Measurements from ENCODE around the gene INSL3. TPM values are rescaled to one million over a fixed set of nuclear protein-coding genes. Genes with fewer than 3 reads are reported as not detected.

INSL3 gene
- total and polyA plus RNA-seq, 2 of the 8 experiments (the other 6 are each of a cell fraction or from before 2014, with no cell fraction given): 0.41 to 1.5 TPM

DNA sequence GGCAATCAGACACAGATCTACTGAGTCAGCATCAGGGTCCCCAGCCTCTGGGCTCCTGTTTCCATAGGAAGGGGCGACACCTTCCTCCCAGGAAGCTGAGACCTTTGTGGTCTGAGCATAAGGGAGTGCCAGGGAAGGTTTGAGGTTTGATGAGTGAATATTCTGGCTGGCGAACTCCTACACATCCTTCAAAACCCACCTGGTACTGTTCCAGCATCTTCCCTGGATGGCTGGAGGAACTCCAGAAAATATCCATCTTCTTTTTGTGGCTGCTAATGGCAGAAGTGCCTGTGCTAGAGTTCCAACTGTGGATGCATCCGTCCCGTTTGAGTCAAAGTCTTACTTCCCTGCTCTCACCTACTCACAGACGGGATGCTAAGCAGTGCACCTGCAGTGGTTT is 9.2 kb downstream of the INSL3 start:
- H2AFZ ChIP-seq (ENCODE audit: low read length): no peak overlapping the region
- no peak overlapping the region for H2BK15ac ChIP-seq (ENCODE audit: low read length)
- no peak for DNase-seq (ENCODE audit: low read depth in 1 of 2, low spot score in 2 of 2)
- H2BK20ac ChIP-seq (ENCODE audit: low read length): no peak overlapping the region
- TF ChIP-seq NANOG (IDR thresholded peaks at IDR 0.05; ENCODE audit: insufficient read depth, low read depth, low read length, poor library complexity, severe bottlenecking) (no peak), EGR1 (IDR thresholded peaks at IDR 0.05; ENCODE audit: borderline replicate concordance, low read depth, low read length) (no peak), SP4 (IDR thresholded peaks at IDR 0.05; ENCODE audit: low read length) (no peak), YY1 (IDR thresholded peaks at IDR 0.05; ENCODE audit: low read depth, low read length) (no peak), CREB1 (IDR thresholded peaks at IDR 0.05) (no peak), SUZ12 (IDR thresholded peaks at IDR 0.05; ENCODE audit: low read length) (no peak), EZH2 (IDR thresholded peaks at IDR 0.05; ENCODE audit: low read depth, low read length, severe bottlenecking) (no peak), TEAD4 (IDR thresholded peaks at IDR 0.05; ENCODE audit: low read depth, low read length) (no peak), EP300 (IDR thresholded peaks at IDR 0.05; ENCODE audit: borderline replicate concordance in 1 of 2, low read depth in 2 of 2, low read length in 2 of 2) (no peak), POLR2AphosphoS5 (IDR thresholded peaks at IDR 0.05; ENCODE audit: low read depth, low read length) (no peak), TAF1 (IDR thresholded peaks at IDR 0.05; ENCODE audit: low read depth, low read length) (no peak)
- no peak overlapping the region for H3K18ac ChIP-seq (ENCODE audit: extremely low read depth, low read length)
- H3K79me2 ChIP-seq (ENCODE audit: control insufficient read depth in 1 of 2, insufficient read depth in 2 of 2, low read length in 2 of 2): no peaks in the 10 kb centered on the region
- H4K20me1 ChIP-seq (replicated peaks in 1 of 2; ENCODE audit: control insufficient read depth in 1 of 2, insufficient read depth in 2 of 2, low read length in 2 of 2): peaks cover 0 to 1% of the 10 kb centered on the region in 2 experiments
- no peaks in the 10 kb centered on the region for H3K79me1 ChIP-seq (ENCODE audit: low read depth, low read length)
- H3K14ac ChIP-seq (ENCODE audit: insufficient read length): no peak overlapping the region
- H3K4me2 ChIP-seq (ENCODE audit: insufficient read depth in 1 of 2, low read depth in 2 of 2, low read length in 2 of 2): no peak overlapping the region
- H3K4me1 ChIP-seq (replicated peaks in 1 of 4; ENCODE audit: control insufficient read depth in 3 of 4, insufficient read depth in 4 of 4, low read length in 3 of 4): no peaks in the 10 kb centered on the region
- H3K9ac ChIP-seq (replicated peaks in 1 of 4; ENCODE audit: extremely low read depth in 1 of 4, low read depth in 3 of 4, low read length in 3 of 4): no peak overlapping the region
- no peaks in the 10 kb centered on the region for H3K9me3 ChIP-seq (ENCODE audit: insufficient read depth in 2 of 2, low read depth in 1 of 2, low read length in 1 of 2)
- ChIA-PET CTCF (ENCODE audit: partially characterized antibody) (interaction anchor here (1.1 kb wide), 3 partner anchors 9 to 18 kb away, joined by 3 read pairs; no protein-coding TSS in a partner anchor), POLR2A (ENCODE audit: partially characterized antibody) (interaction anchor here (0.8 to 3.1 kb wide), 4 partner anchors 8 to 48 kb away, joined by 4 to 10 read pairs (median 4); partner anchors contain the start of genes B3GNT3 and RPL18A)
- no peak overlapping the region for H3K4ac ChIP-seq (replicated peaks; ENCODE audit: insufficient read length, low read depth, low read length)
- no peaks in the 10 kb centered on the region; a peak in 1 of 7 replicates for H3K27me3 ChIP-seq (replicated peaks in 1 of 4; ENCODE audit: control insufficient read depth in 3 of 4, extremely low read depth in 1 of 4, insufficient read depth in 3 of 4, low read length in 3 of 4)
- 86% methylated on average over 5 of the region's 5 CpGs; no CpG with 5 or more reads in 1 of the 2 experiments for WGBS, 2 experiments (ENCODE audit: extremely low coverage in 1 of 2, insufficient coverage in 1 of 2, insufficient read length in 1 of 2, insufficient replicate concordance in 2 of 2, low coverage in 1 of 2, low lambda C conversion rate in 2 of 2, missing lambda C conversion rate in 1 of 2)
- no peak overlapping the region for H2BK120ac ChIP-seq (replicated peaks; ENCODE audit: low read depth, low read length)
- H4K5ac ChIP-seq (ENCODE audit: insufficient read length, low read depth, low read length): no peak overlapping the region
- H4K8ac ChIP-seq (ENCODE audit: extremely low read depth, insufficient read depth, low read length): no peak overlapping the region
- no peak overlapping the region for H3K4me3 ChIP-seq (ENCODE audit: extremely low read depth in 1 of 4, insufficient read depth in 2 of 4, low read depth in 3 of 4, low read length in 4 of 4)
- H3K36me3 ChIP-seq (ENCODE audit: control insufficient read depth in 2 of 4, insufficient read depth in 4 of 4, low read length in 3 of 4): no peaks in the 10 kb centered on the region
- no peaks in the 10 kb centered on the region for H3K23me2 ChIP-seq (ENCODE audit: low read depth, low read length)
- no peak overlapping the region for H4K91ac ChIP-seq (replicated peaks; ENCODE audit: insufficient read length, low read length)
- no peak overlapping the region for H3K23ac ChIP-seq (ENCODE audit: insufficient read length)
- no peak overlapping the region for H2AK5ac ChIP-seq (ENCODE audit: low read depth, low read length)
- H3K56ac ChIP-seq (replicated peaks; ENCODE audit: insufficient read length, low read depth, low read length): no peak overlapping the region
- H3K27ac ChIP-seq (ENCODE audit: low read depth, low read length): no peak overlapping the region
- no peak overlapping the region for H2BK5ac ChIP-seq (ENCODE audit: low read depth, low read length)
- no peak overlapping the region for H2BK12ac ChIP-seq (ENCODE audit: low read depth, low read length)
- no peak for FAIRE-seq

All from H1 (cell line).